Transverse colon (tissue), 4 donors: ENCODE results near the gene KIAA1217.

Source experiments
- CTCF ChIP-seq, 5 experiments: fragments of 200-600 bp in 3 of 5; fragments of 450-650 bp in 2 of 5; sonication (generic) in 3 of 5; IDR thresholded peaks; 1 replicate in 2 of 5; 2 replicates in 3 of 5; pipeline ENCODE4 v1.5.1; 2016 to 2017; ENCODE audit warnings: antibody characterized with exemption in 5 of 5, inconsistent platforms in 3 of 5, mild to moderate bottlenecking in 2 of 5, moderate library complexity in 1 of 5
- EP300 ChIP-seq: sonication (generic); formaldehyde crosslinking; IDR thresholded peaks from one replicate; pipeline ENCODE4 v1.6.1; 2017; ENCODE audit warnings: antibody characterized with exemption, low read depth
- POLR2AphosphoS5 ChIP-seq, 3 donors: sonication (generic); formaldehyde crosslinking; IDR thresholded peaks; one replicate each; pipeline ENCODE4 v1.6.1; 2016; ENCODE audit warnings: antibody characterized with exemption in 3 of 3

- TF ChIP-seq CTCF (IDR thresholded peaks at IDR 0.05), result no peak
- no peak for TF ChIP-seq POLR2AphosphoS5 (IDR thresholded peaks at IDR 0.05)
- no peak for TF ChIP-seq EP300
Observed at GRCh38 chr10:24502006-24502405, 293.1 kb downstream of the KIAA1217 start.
